Measurements from ENCODE around the gene WNK4.

Gene WNK4

DNA sequence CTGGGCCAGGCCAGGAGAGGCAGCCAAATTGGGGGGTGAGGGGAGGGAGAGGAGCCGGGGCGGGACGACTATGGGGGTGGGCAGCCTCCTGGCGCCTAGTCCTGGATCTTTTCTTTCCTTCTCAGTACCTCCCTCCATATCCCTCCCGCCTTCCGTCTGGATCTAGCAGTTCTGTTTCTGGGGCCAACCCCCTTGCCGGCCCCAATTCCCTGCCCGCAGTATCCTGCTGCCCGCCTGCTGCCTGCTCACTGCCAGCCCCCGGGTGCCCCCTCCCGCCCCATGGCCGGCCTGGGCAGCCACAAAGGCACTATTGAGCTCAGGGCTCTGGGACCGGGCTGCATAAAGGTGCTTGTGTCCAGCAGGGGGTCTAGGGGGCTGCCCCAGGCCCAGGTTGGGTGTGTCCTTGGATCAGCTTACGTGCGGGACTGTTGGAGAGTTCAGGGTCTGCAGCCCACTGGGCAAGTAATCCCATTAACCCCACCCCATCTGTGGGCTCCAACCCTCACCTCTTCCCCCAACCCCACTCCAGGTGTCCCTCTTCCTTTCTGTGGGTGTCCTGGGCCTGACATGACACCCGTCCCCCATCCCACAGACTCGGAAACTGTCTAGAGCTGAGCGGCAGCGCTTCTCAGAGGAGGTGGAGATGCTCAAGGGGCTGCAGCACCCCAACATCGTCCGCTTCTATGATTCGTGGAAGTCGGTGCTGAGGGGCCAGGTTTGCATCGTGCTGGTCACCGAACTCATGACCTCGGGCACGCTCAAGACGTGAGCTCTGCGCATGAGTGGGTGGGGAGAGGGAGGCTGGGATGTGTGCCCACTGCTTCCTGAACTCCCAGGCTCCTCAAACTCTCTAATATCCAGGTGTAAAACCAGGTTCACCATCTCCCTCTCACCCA lies 2.0 kb downstream of the WNK4 start:
- no peaks in the 10 kb centered on the region for H3K9me3 Mint-ChIP-seq
- H3K4me1 Mint-ChIP-seq, result peaks cover 35% of the 10 kb centered on the region
- peaks cover 46% of the 10 kb centered on the region for H3K27me3 Mint-ChIP-seq
- H3K27ac Mint-ChIP-seq, result no peak overlapping the region
- peaks cover 9% of the 10 kb centered on the region for H3K36me3 Mint-ChIP-seq
- H3K4me3 Mint-ChIP-seq, result no peak overlapping the region

DNA sequence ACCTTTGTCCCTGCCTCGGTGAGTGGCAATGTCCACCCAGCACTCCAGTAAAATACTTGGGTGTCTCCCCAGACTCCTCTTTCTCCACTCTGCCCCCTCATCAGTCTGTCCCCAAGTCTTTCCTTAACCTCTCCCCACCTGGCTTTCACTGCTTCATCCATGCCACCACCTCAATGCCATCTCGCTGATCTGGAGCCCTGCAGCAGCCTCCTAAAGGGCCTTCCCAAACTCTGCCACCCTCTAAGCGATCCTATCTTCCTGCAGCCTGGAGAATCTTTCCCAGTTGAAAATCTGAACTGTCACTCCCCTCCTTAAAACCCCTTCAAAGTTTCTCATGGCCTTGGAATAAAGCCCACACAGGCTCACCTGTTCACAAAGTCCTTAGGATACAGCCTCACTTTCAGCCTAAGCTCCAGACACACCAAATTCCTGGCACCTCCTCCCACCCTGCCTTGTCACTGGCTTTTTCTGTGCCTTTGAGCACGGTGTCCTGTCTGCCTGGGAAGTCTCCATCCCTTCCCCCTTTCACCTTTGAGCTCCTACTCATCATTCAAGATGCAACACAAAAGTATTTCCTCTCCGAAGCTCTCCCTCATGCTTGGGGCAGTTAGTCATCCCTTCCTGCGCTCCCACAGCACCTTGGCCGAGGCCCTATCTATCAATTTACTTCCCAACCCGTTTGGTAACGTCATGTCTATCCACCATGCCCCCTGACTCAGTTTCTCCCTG lies 2.8 kb downstream of the WNK4 start:
- H3K4me3 Mint-ChIP-seq, result no peak overlapping the region
- H3K36me3 Mint-ChIP-seq, result peaks cover 5% of the 10 kb centered on the region
- H3K27me3 Mint-ChIP-seq, result peaks cover 48% of the 10 kb centered on the region
- no peaks in the 10 kb centered on the region for H3K9me3 Mint-ChIP-seq
- H3K27ac Mint-ChIP-seq, result no peak overlapping the region
- H3K4me1 Mint-ChIP-seq, result peaks cover 35% of the 10 kb centered on the region

DNA sequence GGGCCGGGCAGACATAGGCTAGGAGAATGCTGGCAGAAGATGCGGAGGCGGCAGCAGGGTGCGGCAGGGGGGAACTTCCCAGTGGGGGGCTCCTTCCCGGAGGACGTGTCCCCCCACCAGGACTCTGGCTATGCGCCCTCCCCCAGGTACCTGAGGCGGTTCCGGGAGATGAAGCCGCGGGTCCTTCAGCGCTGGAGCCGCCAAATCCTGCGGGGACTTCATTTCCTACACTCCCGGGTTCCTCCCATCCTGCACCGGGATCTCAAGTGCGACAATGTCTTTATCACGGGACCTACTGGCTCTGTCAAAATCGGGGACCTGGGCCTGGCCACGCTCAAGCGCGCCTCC lies 3.4 kb downstream of the WNK4 start:
- Mint-ChIP-seq H3K4me3 (no peak overlapping the region), H3K4me1 (peaks cover 35% of the 10 kb centered on the region), H3K27ac (no peak overlapping the region), H3K27me3 (peaks cover 48% of the 10 kb centered on the region), H3K36me3 (peaks cover 5% of the 10 kb centered on the region), H3K9me3 (no peaks in the 10 kb centered on the region)

DNA sequence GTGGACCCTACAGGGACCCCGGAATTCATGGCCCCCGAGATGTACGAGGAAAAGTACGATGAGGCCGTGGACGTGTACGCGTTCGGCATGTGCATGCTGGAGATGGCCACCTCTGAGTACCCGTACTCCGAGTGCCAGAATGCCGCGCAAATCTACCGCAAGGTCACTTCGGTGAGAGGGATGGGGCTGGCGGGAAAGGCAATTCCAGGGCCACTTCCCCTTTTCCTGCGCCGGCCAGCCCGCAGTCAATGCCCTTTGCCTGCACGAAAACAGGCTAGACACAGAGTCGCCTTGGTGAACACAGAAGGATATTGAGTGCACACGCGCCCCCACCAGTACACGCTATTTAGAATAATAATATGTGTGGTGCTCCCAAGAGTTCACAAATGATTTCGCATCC lies 4.0 kb downstream of the WNK4 start:
- peaks cover 34% of the 10 kb centered on the region for H3K4me1 Mint-ChIP-seq
- H3K36me3 Mint-ChIP-seq, result peaks cover 2% of the 10 kb centered on the region
- H3K27me3 Mint-ChIP-seq, result peaks cover 47% of the 10 kb centered on the region
- H3K9me3 Mint-ChIP-seq, result no peaks in the 10 kb centered on the region
- no peak overlapping the region for H3K27ac Mint-ChIP-seq
- peak overlapping the region; percentile 26 for H3K4me3 Mint-ChIP-seq

DNA sequence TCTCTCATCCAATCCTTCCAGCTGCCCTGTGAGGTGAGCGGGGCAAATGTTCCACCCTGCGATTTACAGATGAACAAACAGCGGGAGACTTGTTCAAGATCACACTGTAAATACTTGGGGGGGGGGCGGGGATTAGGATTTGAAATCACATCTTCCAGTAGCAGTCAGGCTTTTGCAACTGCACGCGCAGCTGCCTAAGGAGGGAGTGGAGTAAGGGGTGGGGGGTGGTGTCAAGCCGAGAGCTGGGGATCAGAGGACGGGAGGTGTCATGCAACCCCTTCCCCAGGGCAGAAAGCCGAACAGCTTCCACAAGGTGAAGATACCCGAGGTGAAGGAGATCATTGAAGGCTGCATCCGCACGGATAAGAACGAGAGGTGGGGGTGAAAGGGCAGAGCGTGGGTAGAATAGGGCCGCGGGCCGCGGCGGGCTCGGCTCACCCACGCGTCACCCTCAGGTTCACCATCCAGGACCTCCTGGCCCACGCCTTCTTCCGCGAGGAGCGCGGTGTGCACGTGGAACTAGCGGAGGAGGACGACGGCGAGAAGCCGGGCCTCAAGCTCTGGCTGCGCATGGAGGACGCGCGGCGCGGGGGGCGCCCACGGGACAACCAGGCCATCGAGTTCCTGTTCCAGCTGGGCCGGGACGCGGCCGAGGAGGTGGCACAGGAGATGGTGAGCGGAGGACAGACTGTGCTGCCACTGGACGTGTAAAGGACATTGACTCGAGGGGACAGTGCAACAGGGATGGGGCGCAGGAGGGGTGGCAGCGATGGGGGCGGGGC lies 4.6 kb downstream of the WNK4 start:
- Mint-ChIP-seq H3K4me1 (peaks cover 30% of the 10 kb centered on the region), H3K4me3 (peak overlapping the region; percentile 26), H3K9me3 (no peaks in the 10 kb centered on the region), H3K27me3 (peaks cover 45% of the 10 kb centered on the region), H3K27ac (no peak overlapping the region), H3K36me3 (no peaks in the 10 kb centered on the region)

DNA sequence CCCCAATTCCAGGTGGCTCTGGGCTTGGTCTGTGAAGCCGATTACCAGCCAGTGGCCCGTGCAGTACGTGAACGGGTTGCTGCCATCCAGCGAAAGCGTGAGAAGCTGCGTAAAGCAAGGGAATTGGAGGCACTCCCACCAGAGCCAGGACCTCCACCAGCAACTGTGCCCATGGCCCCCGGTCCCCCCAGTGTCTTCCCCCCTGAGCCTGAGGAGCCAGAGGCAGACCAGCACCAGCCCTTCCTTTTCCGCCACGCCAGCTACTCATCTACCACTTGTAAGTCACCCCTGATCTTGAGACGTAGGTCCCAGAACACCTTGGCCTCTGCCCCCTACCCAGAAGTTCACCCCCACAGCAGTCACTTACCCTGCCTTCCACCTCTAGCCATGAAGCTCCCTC lies 6.9 kb downstream of the WNK4 start:
- H3K9me3 Mint-ChIP-seq, result no peaks in the 10 kb centered on the region
- H3K27me3 Mint-ChIP-seq, result peaks cover 36% of the 10 kb centered on the region
- no peak overlapping the region for H3K4me3 Mint-ChIP-seq
- no peak overlapping the region for H3K27ac Mint-ChIP-seq
- H3K36me3 Mint-ChIP-seq, result no peaks in the 10 kb centered on the region
- peaks cover 30% of the 10 kb centered on the region for H3K4me1 Mint-ChIP-seq

DNA sequence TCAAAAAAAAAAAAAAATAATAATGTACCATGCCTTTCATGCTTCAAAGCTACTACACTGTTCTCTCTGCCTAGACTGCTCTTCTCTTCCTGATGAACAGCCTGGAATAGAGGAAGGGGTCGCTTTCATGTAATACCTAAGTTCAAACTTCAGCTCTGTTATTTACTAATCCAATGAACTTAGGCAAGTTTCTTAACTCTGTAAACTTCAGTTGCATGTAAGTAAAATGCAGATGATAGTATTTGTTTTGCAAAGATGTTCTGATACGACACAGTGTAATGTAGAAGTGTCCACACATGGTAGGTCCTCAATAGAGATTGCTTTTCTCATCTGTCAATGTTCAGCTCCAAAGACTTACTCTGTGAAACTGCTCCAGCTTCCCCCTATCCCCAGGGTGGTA lies 11.5 kb downstream of the WNK4 start:
- Mint-ChIP-seq H3K27ac (no peak overlapping the region), H3K36me3 (peaks cover 5% of the 10 kb centered on the region), H3K27me3 (peaks cover 3% of the 10 kb centered on the region), H3K4me3 (no peak overlapping the region), H3K9me3 (no peaks in the 10 kb centered on the region), H3K4me1 (peaks cover 10% of the 10 kb centered on the region)

DNA sequence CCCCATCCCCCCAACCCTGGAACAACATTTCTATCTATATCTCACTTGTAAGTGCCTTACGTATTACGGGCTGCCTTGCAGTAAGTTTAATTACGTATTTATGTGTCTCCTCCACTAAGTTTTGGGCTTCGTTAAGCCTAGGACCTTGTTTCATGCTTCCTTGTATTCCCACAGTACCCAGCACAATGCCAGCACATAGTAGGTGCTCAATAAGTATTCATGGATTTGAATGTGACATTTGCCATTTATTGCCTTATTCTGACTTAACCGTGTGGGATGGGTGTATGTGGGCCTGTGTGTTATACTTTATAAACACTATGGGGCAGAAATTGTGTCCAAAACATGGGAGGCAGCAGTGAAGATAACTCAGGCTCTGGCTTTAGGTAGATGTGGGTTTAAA lies 12.1 kb downstream of the WNK4 start:
- H3K27ac Mint-ChIP-seq, result no peak overlapping the region
- peaks cover 16% of the 10 kb centered on the region for H3K4me1 Mint-ChIP-seq
- no peaks in the 10 kb centered on the region for H3K9me3 Mint-ChIP-seq
- H3K4me3 Mint-ChIP-seq, result no peak overlapping the region
- peaks cover 2% of the 10 kb centered on the region for H3K27me3 Mint-ChIP-seq
- peaks cover 5% of the 10 kb centered on the region for H3K36me3 Mint-ChIP-seq

DNA sequence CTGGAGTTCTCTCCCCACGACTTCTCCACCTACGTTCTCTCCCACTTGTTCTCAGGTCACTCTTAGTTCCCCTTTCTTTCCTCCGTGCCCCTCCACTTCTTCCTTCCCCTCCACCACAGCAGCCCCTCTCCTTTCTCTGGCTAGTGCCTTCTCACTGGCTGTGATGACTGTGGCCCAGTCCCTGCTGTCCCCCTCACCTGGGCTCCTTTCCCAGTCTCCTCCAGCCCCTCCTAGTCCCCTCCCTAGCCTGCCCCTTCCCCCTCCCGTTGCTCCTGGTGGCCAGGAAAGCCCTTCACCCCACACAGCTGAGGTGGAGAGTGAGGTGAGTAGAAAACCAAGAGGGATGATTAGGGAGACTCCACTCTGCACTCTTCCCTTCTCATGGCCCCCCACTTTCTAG lies 14.7 kb downstream of the WNK4 start:
- Mint-ChIP-seq H3K4me3 (no peak overlapping the region), H3K36me3 (peaks cover 8% of the 10 kb centered on the region), H3K4me1 (peaks cover 28% of the 10 kb centered on the region), H3K27ac (no peak overlapping the region), H3K27me3 (no peaks in the 10 kb centered on the region), H3K9me3 (no peaks in the 10 kb centered on the region)

DNA sequence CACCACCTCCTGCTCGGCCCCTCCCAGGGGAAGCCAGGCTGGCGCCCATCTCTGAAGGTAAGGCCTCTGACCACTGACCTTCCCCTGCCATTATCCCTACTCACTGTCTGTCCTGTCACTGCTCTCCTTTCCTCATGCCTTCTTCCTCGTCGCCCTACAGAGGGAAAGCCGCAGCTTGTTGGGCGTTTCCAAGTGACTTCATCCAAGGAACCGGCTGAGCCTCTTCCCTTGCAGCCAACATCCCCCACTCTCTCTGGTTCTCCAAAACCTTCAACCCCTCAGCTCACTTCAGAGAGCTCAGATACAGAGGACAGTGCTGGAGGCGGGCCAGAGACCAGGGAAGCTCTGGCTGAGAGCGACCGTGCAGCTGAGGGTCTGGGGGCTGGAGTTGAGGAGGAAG lies 15.1 kb downstream of the WNK4 start:
- no peak overlapping the region for H3K4me3 Mint-ChIP-seq

DNA sequence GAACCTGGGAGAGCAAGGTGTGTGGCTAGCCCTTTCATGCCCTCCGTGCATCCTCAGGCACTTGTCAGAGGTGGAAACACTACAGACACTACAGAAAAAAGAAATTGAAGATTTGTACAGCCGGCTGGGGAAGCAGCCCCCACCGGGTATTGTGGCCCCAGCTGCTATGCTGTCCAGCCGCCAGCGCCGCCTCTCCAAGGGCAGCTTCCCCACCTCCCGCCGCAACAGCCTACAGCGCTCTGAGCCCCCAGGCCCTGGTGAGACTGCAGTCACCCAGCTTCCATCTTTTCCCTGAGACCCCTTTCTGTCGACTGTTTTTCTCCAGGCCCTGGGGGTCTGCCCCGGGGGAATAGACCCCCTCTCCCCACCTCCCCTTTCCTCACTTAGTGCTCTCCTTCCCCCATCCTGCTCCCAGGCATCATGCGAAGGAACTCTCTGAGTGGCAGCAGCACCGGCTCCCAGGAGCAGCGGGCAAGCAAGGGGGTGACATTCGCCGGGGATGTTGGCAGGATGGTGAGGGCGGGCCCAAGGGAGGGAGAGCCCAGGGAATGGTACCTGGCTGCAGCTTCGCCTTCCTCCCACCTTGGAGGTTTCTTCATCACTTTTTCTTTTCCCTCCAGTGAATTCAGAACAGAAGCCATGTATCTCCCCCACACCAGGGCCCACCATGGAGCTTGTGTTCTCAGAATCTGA lies 15.8 kb downstream of the WNK4 start:
- Mint-ChIP-seq H3K27ac (no peak overlapping the region), H3K27me3 (no peaks in the 10 kb centered on the region), H3K36me3 (peaks cover 8% of the 10 kb centered on the region), H3K4me3 (peak overlapping the region; percentile 67), H3K4me1 (peaks cover 28% of the 10 kb centered on the region), H3K9me3 (no peaks in the 10 kb centered on the region)

More for the DNA sequence above, 15.1 kb downstream of the WNK4 start:
- H3K36me3 Mint-ChIP-seq, result peaks cover 8% of the 10 kb centered on the region
- no peaks in the 10 kb centered on the region for H3K9me3 Mint-ChIP-seq
- no peak overlapping the region for H3K27ac Mint-ChIP-seq
- H3K4me1 Mint-ChIP-seq, result peaks cover 28% of the 10 kb centered on the region
- no peaks in the 10 kb centered on the region for H3K27me3 Mint-ChIP-seq

DNA sequence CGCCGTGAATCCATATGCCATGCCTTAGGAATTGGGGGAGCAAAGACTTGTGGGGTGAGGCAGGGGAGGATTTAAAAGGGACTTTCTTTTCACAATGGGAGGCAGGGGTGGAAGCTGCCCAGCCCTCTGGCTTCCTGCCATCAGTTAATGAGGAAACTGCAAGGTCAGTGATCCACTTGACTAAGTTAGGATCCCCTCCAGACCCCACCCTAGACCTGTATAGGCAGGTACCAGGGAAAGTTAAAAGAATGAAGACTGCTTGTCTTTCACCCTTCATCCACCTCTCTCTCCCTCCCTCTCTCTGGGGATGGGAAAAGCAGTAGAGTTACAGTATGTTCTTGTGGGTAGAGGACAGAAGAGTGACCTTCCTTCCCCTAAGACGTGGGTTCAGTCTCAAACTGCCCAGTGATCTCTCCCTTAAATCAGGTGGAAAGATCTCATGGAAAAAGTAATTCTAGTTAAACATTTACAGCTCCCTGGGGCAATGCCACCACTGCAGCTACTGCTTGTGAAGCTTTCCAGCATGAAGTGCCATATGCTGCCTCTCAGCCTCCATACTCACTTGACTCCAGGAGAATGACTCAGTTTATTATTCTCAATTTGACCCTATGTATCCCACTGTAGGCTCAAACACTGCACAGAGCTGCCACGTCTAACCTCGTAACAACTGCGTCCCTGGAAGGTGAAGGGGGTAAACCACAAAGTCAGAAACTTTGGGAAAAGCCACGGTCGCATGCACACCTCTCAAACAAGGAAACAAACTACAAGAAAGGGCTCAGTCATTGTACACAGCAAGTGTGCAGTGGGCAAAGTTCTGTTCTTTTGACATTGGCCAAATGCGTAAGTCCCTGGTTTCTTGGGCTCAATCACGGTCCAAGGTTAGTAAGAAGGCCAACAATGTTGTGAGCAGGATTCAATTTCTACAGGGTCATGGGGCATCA lies 16.9 kb downstream of the WNK4 start:
- no peaks in the 10 kb centered on the region for H3K9me3 Mint-ChIP-seq
- no peak overlapping the region for H3K27ac Mint-ChIP-seq
- H3K4me3 Mint-ChIP-seq, result peak overlapping the region; percentile 96
- H3K4me1 Mint-ChIP-seq, result peaks cover 28% of the 10 kb centered on the region
- no peaks in the 10 kb centered on the region for H3K27me3 Mint-ChIP-seq
- peaks cover 8% of the 10 kb centered on the region for H3K36me3 Mint-ChIP-seq

DNA sequence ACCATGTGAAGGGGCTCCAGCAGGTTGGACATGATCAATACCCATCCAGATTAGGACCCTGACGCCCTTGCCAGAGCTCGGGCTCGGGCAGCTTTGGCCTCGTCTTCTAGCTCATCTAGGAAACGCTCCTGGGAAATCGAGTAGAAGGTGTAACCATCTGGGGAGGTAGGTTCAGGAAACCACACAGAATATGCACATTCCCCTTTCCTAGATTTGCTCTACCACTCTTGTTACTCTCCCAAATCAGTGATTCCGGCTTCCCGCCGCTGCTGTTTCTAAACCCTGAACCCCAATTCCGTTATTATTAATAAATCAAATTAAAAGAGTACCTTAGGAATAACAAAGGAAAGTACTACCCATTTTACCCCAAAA lies 17.6 kb downstream of the WNK4 start:
- Mint-ChIP-seq H3K36me3 (peaks cover 8% of the 10 kb centered on the region), H3K9me3 (no peaks in the 10 kb centered on the region), H3K27ac (peak overlapping the region; percentile 80), H3K27me3 (no peaks in the 10 kb centered on the region), H3K4me3 (peak overlapping the region; percentile 96), H3K4me1 (peaks cover 28% of the 10 kb centered on the region)
